Measurements from ENCODE around the gene RTP5.

The RTP5 gene

GRCh38 chr2:241898463-241899270, 29.1 kb downstream of the RTP5 start:
- no peaks in the 10 kb centered on the region for H3K36me3 ChIP-seq (ENCODE audit: insufficient read depth, low read length)
- no peaks in the 10 kb centered on the region for H3K79me2 ChIP-seq (ENCODE audit: insufficient read depth, low read length)
- TF ChIP-seq EZH2phosphoT487 (IDR thresholded peaks at IDR 0.05; ENCODE audit: borderline replicate concordance) (no peak), CTCF (conservative IDR thresholded peaks at IDR 0.05; ENCODE audit: low read length) (no peak)
- no peaks in the 10 kb centered on the region for H3K9me3 ChIP-seq (ENCODE audit: insufficient read depth, low read depth, low read length)
- no peaks in the 10 kb centered on the region for H4K20me1 ChIP-seq (ENCODE audit: insufficient read depth, low read length, poor library complexity, severe bottlenecking)
- peaks cover 7% of the 10 kb centered on the region; the same call in 1 of the 2 replicates for H3F3A ChIP-seq (ENCODE audit: low read depth)
- H3K9ac ChIP-seq (ENCODE audit: low read depth, low read length, poor library complexity, severe bottlenecking) = no peak overlapping the region
- H3K9me2 ChIP-seq (replicated peaks; ENCODE audit: low read depth, low read length) = no peaks in the 10 kb centered on the region
- no peak overlapping the region for H3K4me2 ChIP-seq (ENCODE audit: low read depth, low read length, poor library complexity, severe bottlenecking)
- H2AFZ ChIP-seq (ENCODE audit: low read length) = no peak overlapping the region
- H3K4me1 ChIP-seq (ENCODE audit: insufficient read depth, low read length, poor library complexity, severe bottlenecking) = peaks cover 4% of the 10 kb centered on the region
- no peaks in the 10 kb centered on the region for H3K27me3 ChIP-seq (ENCODE audit: insufficient read depth, low read length, poor library complexity, severe bottlenecking)
- H3K4me3 ChIP-seq (ENCODE audit: low read length, poor library complexity, severe bottlenecking) = no peak overlapping the region

- Histone ChIP-seq H2AFZ (ENCODE audit: low read length) (no peak overlapping the region), H3K27me3 (ENCODE audit: insufficient read depth, low read length, poor library complexity, severe bottlenecking) (no peaks in the 10 kb centered on the region), H3K9me3 (ENCODE audit: insufficient read depth, low read depth, low read length) (no peaks in the 10 kb centered on the region), H3K9ac (ENCODE audit: low read depth, low read length, poor library complexity, severe bottlenecking) (no peak overlapping the region), H3K79me2 (ENCODE audit: insufficient read depth, low read length) (no peaks in the 10 kb centered on the region), H3K36me3 (ENCODE audit: insufficient read depth, low read length) (no peaks in the 10 kb centered on the region), H4K20me1 (ENCODE audit: insufficient read depth, low read length, poor library complexity, severe bottlenecking) (no peaks in the 10 kb centered on the region), H3K4me3 (ENCODE audit: low read length, poor library complexity, severe bottlenecking) (no peak overlapping the region), H3K4me2 (ENCODE audit: low read depth, low read length, poor library complexity, severe bottlenecking) (no peak overlapping the region), H3K9me2 (replicated peaks; ENCODE audit: low read depth, low read length) (no peaks in the 10 kb centered on the region), H3K4me1 (ENCODE audit: insufficient read depth, low read length, poor library complexity, severe bottlenecking) (no peaks in the 10 kb centered on the region), H3F3A (ENCODE audit: low read depth) (0 out of 2 replicates have a peak, but pooled peaks cover under 1% of the 10 kb centered on the region)
- no peak for TF ChIP-seq EZH2phosphoT487 (IDR thresholded peaks at IDR 0.05; ENCODE audit: borderline replicate concordance)
- no peak for TF ChIP-seq CTCF (conservative IDR thresholded peaks at IDR 0.05; ENCODE audit: low read length)
Measured at GRCh38 chr2:241900251-241901017, 30.9 kb downstream of the RTP5 start.

DNA sequence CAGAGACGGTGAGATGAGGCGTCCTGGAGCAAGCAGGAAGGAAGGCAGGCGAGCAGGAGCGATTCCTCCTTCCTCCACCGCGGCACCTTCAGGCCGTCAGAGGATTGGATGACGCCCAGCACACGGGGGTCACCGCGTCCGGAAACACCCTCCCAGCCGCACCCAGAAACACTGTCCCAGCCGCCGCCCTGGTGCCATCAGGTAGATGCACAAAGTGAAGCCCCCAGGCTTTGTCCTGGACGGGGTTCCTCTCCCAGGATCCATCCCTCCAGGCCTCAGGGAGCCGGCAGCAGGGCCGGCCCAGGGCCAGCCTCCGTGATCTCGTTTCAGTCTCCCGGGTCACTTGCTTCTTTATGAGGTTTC, 31.5 kb downstream of the RTP5 start:
- H3K9me3 ChIP-seq (ENCODE audit: insufficient read depth, low read depth, low read length) = no peaks in the 10 kb centered on the region
- H2AFZ ChIP-seq (ENCODE audit: low read length) = no peak overlapping the region
- no peak overlapping the region for H3K4me2 ChIP-seq (ENCODE audit: low read depth, low read length, poor library complexity, severe bottlenecking)
- no peaks in the 10 kb centered on the region for H3K36me3 ChIP-seq (ENCODE audit: insufficient read depth, low read length)
- no peak overlapping the region for H3K4me3 ChIP-seq (ENCODE audit: low read length, poor library complexity, severe bottlenecking)
- no peaks in the 10 kb centered on the region for H3K4me1 ChIP-seq (ENCODE audit: insufficient read depth, low read length, poor library complexity, severe bottlenecking)
- no peaks in the 10 kb centered on the region for H3K9me2 ChIP-seq (replicated peaks; ENCODE audit: low read depth, low read length)
- H3F3A ChIP-seq (ENCODE audit: low read depth) = no peaks in the 10 kb centered on the region
- no peaks in the 10 kb centered on the region for H3K27me3 ChIP-seq (ENCODE audit: insufficient read depth, low read length, poor library complexity, severe bottlenecking)
- H3K9ac ChIP-seq (ENCODE audit: low read depth, low read length, poor library complexity, severe bottlenecking) = no peak overlapping the region
- no peak for TF ChIP-seq EZH2phosphoT487 (IDR thresholded peaks at IDR 0.05; ENCODE audit: borderline replicate concordance)
- H4K20me1 ChIP-seq (ENCODE audit: insufficient read depth, low read length, poor library complexity, severe bottlenecking) = no peaks in the 10 kb centered on the region
- no peaks in the 10 kb centered on the region for H3K79me2 ChIP-seq (ENCODE audit: insufficient read depth, low read length)

All from Loucy (cell line).